Measurements from ENCODE around the gene SLC1A1. TPM values are rescaled to one million over a fixed set of nuclear protein-coding genes. Genes with fewer than 3 reads are reported as not detected.
A peak's percentile ranks its signal among the peaks of the same experiment; 100 is the strongest.

The SLC1A1 gene
- polyA plus RNA-seq, 5 donors, result 3.5 to 7.9 (median 6.2) TPM

DNA sequence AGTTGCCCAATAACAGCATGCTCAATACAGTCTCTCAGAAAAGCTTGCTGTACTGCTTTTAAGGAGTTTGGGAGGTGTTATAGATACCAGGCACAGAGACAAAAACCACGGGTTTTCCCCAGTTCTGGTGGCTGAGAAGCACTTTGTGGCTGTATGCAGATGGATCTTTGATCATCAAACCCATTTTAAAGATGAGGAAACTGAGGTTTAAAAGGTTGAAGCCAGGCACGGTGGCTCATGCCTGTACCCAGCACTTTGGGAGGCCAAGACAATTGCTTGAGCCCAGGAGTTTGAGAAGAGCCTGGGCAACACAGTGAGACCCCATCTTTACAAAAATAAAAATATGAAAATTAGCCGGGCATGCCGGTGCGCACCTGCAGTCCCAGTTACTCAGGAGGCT, 125.5 kb downstream of the SLC1A1 start:
- no peak for DNase-seq

DNA sequence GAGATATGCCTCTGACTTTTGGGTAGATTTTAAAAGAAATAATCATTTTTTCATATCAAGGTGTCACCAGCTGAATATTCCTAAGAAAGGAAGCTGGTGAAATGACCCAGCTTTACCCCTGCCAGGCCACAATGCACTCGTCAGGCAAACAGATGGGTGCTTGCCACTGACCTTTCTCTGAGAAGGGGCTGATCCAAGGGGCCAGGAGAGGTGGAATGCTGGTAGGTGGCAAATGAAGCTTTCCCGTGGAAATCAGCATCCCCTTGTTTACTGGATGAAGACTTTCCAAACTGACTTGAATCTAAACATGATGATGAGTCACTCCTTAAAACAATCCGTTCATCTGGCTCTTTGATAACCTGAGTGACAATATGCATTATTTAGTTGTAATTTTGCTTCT, 127.5 kb downstream of the SLC1A1 start:
- DNase-seq, result no peak

DNA sequence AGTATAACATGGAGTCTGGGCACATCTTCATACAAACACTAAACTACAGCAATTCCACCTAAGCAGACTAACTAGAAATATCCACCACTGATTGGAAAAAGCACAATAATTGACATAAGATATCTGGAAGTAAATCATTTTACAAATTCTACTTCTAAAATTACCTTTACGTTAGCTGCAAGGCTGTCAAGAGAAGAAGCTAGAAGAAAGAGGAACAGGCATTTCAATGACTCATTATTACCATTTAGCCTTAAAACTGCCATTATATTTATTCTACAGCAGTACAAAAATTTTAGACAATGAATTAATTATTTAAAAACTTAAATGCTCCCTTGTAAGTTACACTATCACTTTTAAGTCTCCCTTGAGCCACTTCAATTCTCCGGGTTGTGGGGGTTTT, 128.4 kb downstream of the SLC1A1 start:
- DNase-seq, result no peak

DNA sequence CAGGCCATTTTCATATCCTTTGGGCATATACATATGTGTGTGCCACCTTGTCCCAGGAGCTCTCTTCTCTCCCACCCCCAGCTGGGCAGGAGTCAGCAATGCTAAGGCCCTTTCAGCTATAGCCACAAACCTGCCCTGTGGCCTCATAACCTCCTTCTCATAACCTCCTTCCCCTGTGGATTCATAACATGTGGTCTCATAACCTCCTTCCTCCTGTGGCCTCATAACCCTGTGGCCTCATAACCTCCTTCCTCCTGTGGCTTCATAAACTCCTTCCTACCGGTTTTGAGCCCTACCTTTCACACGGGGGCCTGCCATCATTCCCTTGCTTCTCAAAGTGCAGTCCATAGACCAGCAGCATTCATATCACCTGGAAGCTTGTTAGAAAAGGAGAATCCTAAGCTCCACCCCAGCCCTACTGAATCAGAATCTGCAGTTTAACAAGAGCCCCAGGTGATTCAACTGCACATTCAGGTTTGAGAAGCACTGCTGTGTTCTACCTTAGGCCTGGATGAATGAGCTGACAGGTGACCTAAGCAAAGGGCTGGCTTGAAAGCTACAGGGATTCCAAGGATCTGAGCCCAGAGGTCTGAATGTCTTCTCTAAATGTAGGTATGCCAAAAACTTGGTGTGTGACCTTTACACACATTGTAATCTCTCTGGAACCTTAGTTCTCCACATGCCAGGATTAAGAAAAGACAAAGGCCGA, 129.9 kb downstream of the SLC1A1 start:
- no peak for DNase-seq

DNA sequence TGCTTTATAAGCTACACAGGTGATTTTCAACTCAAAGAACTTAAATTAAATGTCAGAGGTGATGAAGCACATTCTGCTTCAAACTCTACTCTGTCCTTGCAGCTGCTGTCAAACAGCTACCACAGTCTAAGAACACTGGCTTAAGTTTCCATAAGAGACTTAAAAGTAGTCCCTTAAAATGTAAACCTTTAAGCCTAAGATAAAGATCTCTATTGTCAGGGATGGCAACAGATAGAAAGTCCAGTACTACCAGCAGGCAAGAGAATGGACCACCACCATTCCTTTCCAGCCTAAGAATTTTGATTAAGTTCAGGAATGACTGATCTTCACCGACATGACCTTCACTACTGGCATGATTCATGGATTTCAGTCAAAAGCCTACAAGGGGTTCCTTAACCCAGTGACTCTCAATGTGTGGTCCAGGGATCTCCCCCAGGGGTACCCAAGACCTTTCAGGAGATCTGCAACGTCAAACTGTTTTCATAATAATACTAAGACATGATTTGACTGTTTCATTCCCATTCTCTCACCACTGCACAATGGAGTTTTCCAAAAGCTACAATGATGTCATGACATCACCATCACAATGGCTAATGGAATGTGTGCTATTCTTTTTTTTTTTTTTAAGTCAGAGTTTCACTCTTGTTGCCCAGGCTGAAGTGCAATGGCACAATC, 130.8 kb downstream of the SLC1A1 start:
- DNase-seq, result no peak

DNA sequence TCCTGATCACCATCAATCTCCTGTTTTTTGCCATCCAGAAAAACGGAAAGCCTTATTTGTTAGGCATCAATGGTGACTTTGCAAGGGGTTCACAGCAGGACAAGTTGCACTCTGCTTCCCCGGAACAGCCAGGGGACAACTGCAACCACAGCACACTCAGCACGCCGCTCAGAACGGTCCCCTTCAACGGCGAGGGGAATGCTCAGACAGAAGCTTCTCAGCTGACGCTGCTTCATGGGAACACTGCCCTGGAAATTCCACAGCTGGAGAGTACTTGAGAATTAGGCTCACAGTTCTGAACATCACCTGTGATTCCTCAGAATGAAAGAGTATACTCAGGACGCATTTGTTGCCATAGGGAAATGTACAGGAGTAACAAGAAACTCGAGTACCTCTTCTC, 131.7 kb downstream of the SLC1A1 start:
- DNase-seq, result peak in 1 of 2 donors; percentile 3

DNA sequence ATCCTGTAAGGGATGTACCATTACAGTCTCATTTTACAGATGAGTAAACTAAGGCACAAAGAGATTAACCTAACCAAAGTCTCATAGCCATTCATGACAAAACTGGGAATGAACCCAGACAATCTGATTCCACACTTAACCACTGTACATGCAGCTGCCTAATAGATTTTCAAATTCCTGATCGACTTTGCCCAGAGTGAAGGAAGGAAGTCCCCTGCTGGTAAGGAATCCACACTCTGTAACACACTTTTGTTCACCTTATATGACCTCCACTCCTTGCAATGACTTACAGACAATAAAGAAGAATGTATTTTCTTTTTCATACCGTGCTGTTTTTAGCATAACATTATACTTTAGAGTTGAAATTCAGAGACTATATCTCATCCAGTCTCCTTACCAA, 140.6 kb downstream of the SLC1A1 start:
- no peak for DNase-seq

Other genes starting within 250 kb of the SLC1A1 start
- gene GLIS3, start 190.4 kb upstream of the SLC1A1 start, polyA plus RNA-seq (ENCODE audit: insufficient read depth in 1 of 5, insufficient read length in 5 of 5, low replicate concordance in 1 of 5), result 10 to 100 TPM in 4 of 5 donors, 1 to 10 TPM in 1; 9.8 to 12.8 (median 12.0) TPM
- 10 to 100 TPM in 2 of 5 donors, 1 to 10 TPM in 3; 8.8 to 10.9 (median 10.0) TPM for gene PLPP6, start 171.8 kb downstream of the SLC1A1 start, polyA plus RNA-seq (ENCODE audit: insufficient read depth in 1 of 5, insufficient read length in 5 of 5, low replicate concordance in 1 of 5)
- 1 to 10 TPM; 4.8 to 8.0 (median 7.3) TPM for gene SPATA6L, start 176.0 kb downstream of the SLC1A1 start, polyA plus RNA-seq (ENCODE audit: insufficient read depth in 1 of 5, insufficient read length in 5 of 5, low replicate concordance in 1 of 5)
- gene CDC37L1, start 189.1 kb downstream of the SLC1A1 start, polyA plus RNA-seq (ENCODE audit: insufficient read depth in 1 of 5, insufficient read length in 5 of 5, low replicate concordance in 1 of 5), result 10 to 100 TPM; 13.7 to 18.8 (median 15.7) TPM